ENCODE measurements around the gene UNCX. TPM values are rescaled to one million over a fixed set of nuclear protein-coding genes. Genes with fewer than 3 reads are reported as not detected.
A peak's percentile ranks its signal among the peaks of the same experiment; 100 is the strongest.

Gene UNCX
- polyA plus RNA-seq, 4 donors: not detected

DNA sequence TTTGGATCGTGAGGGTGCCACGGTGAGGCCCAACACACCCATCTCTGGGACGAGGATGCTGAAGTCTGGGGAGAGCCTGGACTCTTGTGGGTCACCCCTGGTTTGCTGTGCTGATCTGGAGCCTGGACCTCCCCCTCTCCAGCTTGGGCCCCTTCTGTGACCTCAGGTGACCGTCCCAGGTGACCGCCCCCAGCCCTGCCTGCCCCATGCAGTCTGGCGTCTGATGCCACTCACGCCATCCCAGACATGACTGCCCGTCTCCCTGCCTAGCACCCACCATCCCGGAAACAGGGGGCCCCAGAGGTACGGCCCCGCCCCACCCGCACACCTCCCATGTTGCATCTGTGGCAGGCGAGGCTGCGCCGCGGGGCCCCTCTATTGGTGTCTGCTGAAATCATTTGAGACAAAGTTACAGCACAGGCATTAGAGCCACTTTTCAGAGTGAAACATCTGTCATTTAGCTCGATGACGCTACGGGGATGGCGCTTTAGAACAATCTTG is 21.1 kb downstream of the UNCX start:
- H3K4me1 ChIP-seq (ENCODE audit: control insufficient read depth in 3 of 3, insufficient read depth in 2 of 3, low read depth in 1 of 3, low read length in 2 of 3): peaks cover 0 to 2% (median 0%) of the 10 kb centered on the region in 3 donors
- DNase-seq: no peak
- FAIRE-seq: no peak
- H3K36me3 ChIP-seq (ENCODE audit: control insufficient read depth in 3 of 3, insufficient read depth in 2 of 3, low read depth in 1 of 3, low read length in 3 of 3): no peaks in the 10 kb centered on the region
- 31 to 50% (median 48%) methylated on average over 19 to 20 of the region's 20 CpGs for WGBS, 3 donors
- H3K27ac ChIP-seq (ENCODE audit: low read depth in 1 of 3, low read length in 2 of 3): no peak overlapping the region
- H3K9me3 ChIP-seq (ENCODE audit: control insufficient read depth in 2 of 2, insufficient read depth in 1 of 2, low read depth in 1 of 2, low read length in 1 of 2): no peaks in the 10 kb centered on the region
- peaks cover 10 to 89% (median 24%) of the 10 kb centered on the region in 3 donors for H3K27me3 ChIP-seq (ENCODE audit: control insufficient read depth in 3 of 3, insufficient read depth in 3 of 3, low read length in 3 of 3)
- H3K4me3 ChIP-seq (ENCODE audit: low read depth in 1 of 3, low read length in 3 of 3): no peak overlapping the region

DNA sequence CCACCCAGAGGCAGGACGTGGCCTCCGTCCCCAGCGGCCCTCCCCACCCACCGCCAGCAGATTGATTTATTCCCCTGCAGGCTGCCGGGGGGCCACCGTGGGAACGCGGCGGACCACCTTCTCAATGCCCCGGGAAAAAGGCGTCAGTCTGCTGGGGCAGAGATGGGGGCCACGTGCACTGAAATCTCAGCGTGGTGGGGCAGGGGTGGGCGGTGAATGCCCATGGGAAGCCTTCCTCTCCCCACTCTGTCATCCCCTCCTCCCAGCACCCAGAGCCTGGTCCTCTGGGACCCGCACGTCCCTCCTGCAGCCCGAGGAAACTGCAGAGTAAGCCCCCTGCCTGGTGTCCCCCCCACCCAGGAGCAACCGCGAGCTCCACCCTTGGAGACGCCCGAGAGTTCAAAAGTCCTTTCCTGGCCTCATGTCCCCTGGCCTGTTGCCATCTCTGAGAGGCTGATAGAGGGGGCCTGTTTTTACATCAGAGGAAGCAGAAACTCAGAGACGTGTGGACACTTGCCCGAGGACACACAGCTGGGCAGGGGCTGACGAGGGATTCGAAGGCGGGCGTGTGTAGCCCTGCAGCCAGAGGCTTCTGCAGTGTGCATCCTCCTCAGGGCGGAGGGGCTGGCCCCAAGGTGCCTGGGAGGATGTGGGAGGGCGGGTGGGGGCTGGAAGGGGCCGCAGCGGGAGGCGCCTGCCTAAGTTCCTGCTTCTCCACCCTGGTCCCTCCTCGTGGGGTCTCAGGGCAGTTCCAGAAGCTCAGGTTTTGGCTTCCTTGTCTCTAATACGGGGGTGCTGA is 21.8 kb downstream of the UNCX start:
- Histone ChIP-seq H3K4me3 (ENCODE audit: low read depth in 1 of 3, low read length in 3 of 3) (no peak overlapping the region), H3K36me3 (ENCODE audit: control insufficient read depth in 3 of 3, insufficient read depth in 2 of 3, low read depth in 1 of 3, low read length in 3 of 3) (no peaks in the 10 kb centered on the region), H3K4me1 (ENCODE audit: control insufficient read depth in 3 of 3, insufficient read depth in 2 of 3, low read depth in 1 of 3, low read length in 2 of 3) (peaks cover 0 to 2% (median 0%) of the 10 kb centered on the region in 3 donors), H3K27me3 (ENCODE audit: control insufficient read depth in 3 of 3, insufficient read depth in 3 of 3, low read length in 3 of 3) (peaks cover 10 to 87% (median 22%) of the 10 kb centered on the region in 3 donors), H3K27ac (ENCODE audit: low read depth in 1 of 3, low read length in 2 of 3) (no peak overlapping the region), H3K9me3 (ENCODE audit: control insufficient read depth in 2 of 2, insufficient read depth in 1 of 2, low read depth in 1 of 2, low read length in 1 of 2) (no peaks in the 10 kb centered on the region)
- no peak for FAIRE-seq
- DNase-seq: peak; percentile 40 to 75
- WGBS, 3 donors: 10 to 20% (median 13%) methylated on average over 26 to 34 of the region's 34 CpGs

GRCh38 chr7:1255080-1255816 is 22.6 kb downstream of the UNCX start:
- Histone ChIP-seq H3K9me3 (ENCODE audit: control insufficient read depth in 2 of 2, insufficient read depth in 1 of 2, low read depth in 1 of 2, low read length in 1 of 2) (no peaks in the 10 kb centered on the region), H3K27me3 (ENCODE audit: control insufficient read depth in 3 of 3, insufficient read depth in 3 of 3, low read length in 3 of 3) (peaks cover 10 to 87% (median 14%) of the 10 kb centered on the region in 3 donors), H3K36me3 (ENCODE audit: control insufficient read depth in 3 of 3, insufficient read depth in 2 of 3, low read depth in 1 of 3, low read length in 3 of 3) (no peaks in the 10 kb centered on the region), H3K4me3 (ENCODE audit: low read depth in 1 of 3, low read length in 3 of 3) (no peak overlapping the region), H3K27ac (ENCODE audit: low read depth in 1 of 3, low read length in 2 of 3) (no peak overlapping the region), H3K4me1 (ENCODE audit: control insufficient read depth in 3 of 3, insufficient read depth in 2 of 3, low read depth in 1 of 3, low read length in 2 of 3) (peaks cover 0 to 2% (median 0%) of the 10 kb centered on the region in 3 donors)
- WGBS, 3 donors: 28 to 36% (median 34%) methylated on average over 20 to 21 of the region's 21 CpGs
- FAIRE-seq (no peak), DNase-seq (no peak)

GRCh38 chr7:1255817-1256340 is 23.2 kb downstream of the UNCX start:
- H3K27me3 ChIP-seq (ENCODE audit: control insufficient read depth in 3 of 3, insufficient read depth in 3 of 3, low read length in 3 of 3): peaks cover 10 to 87% (median 13%) of the 10 kb centered on the region in 3 donors

DNA sequence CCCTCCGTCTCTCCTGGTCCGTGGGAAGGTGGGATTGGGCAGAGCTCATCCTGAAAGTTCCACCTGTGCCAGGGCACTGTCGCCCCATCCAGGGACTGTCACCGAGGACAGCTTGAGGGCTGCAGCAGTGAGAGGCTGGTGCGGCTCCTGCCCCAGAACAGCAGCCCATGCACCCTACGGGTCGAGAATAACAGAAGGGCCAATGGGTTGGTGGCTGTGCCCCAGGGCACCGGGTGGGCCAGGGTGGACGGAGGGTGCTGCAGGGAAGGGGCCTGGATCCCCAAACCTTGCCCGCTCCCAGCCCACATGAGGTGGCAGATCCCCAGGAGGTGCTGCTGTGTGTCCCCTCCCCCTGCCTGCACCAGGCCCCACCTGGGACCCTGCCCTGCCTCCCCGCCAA is 23.9 kb downstream of the UNCX start:
- Histone ChIP-seq H3K4me1 (ENCODE audit: control insufficient read depth in 3 of 3, insufficient read depth in 2 of 3, low read depth in 1 of 3, low read length in 2 of 3) (peaks cover 0 to 2% (median 0%) of the 10 kb centered on the region in 3 donors), H3K9me3 (ENCODE audit: control insufficient read depth in 2 of 2, insufficient read depth in 1 of 2, low read depth in 1 of 2, low read length in 1 of 2) (no peaks in the 10 kb centered on the region), H3K27ac (ENCODE audit: low read depth in 1 of 3, low read length in 2 of 3) (no peak overlapping the region), H3K4me3 (ENCODE audit: low read depth in 1 of 3, low read length in 3 of 3) (no peak overlapping the region), H3K36me3 (ENCODE audit: control insufficient read depth in 3 of 3, insufficient read depth in 2 of 3, low read depth in 1 of 3, low read length in 3 of 3) (no peaks in the 10 kb centered on the region), H3K27me3 (ENCODE audit: control insufficient read depth in 3 of 3, insufficient read depth in 3 of 3, low read length in 3 of 3) (peaks cover 10 to 82% (median 10%) of the 10 kb centered on the region in 3 donors)
- WGBS, 3 donors: 77 to 85% (median 82%) methylated on average over 8 to 11 of the region's 11 CpGs
- FAIRE-seq (no peak), DNase-seq (no peak)

More at GRCh38 chr7:1255817-1256340, 23.2 kb downstream of the UNCX start:
- WGBS, 3 donors: 65 to 73% (median 68%) methylated on average over 25 to 26 of the region's 26 CpGs
- DNase-seq (no peak), FAIRE-seq (no peak)
- no peaks in the 10 kb centered on the region for H3K36me3 ChIP-seq (ENCODE audit: control insufficient read depth in 3 of 3, insufficient read depth in 2 of 3, low read depth in 1 of 3, low read length in 3 of 3)
- H3K9me3 ChIP-seq (ENCODE audit: control insufficient read depth in 2 of 2, insufficient read depth in 1 of 2, low read depth in 1 of 2, low read length in 1 of 2): no peaks in the 10 kb centered on the region
- no peak overlapping the region for H3K27ac ChIP-seq (ENCODE audit: low read depth in 1 of 3, low read length in 2 of 3)
- peaks cover 0 to 2% (median 0%) of the 10 kb centered on the region in 3 donors for H3K4me1 ChIP-seq (ENCODE audit: control insufficient read depth in 3 of 3, insufficient read depth in 2 of 3, low read depth in 1 of 3, low read length in 2 of 3)
- H3K4me3 ChIP-seq (ENCODE audit: low read depth in 1 of 3, low read length in 3 of 3): no peak overlapping the region

GRCh38 chr7:1257221-1257620 is 24.5 kb downstream of the UNCX start:
- 61 to 71% (median 66%) methylated on average over 12 of the region's 12 CpGs for WGBS, 3 donors
- H3K9me3 ChIP-seq (ENCODE audit: control insufficient read depth in 2 of 2, insufficient read depth in 1 of 2, low read depth in 1 of 2, low read length in 1 of 2): no peaks in the 10 kb centered on the region
- DNase-seq: no peak
- no peak for FAIRE-seq
- peaks cover 0 to 2% (median 0%) of the 10 kb centered on the region in 3 donors for H3K4me1 ChIP-seq (ENCODE audit: control insufficient read depth in 3 of 3, insufficient read depth in 2 of 3, low read depth in 1 of 3, low read length in 2 of 3)
- H3K4me3 ChIP-seq (ENCODE audit: low read depth in 1 of 3, low read length in 3 of 3): no peak overlapping the region
- H3K27me3 ChIP-seq (ENCODE audit: control insufficient read depth in 3 of 3, insufficient read depth in 3 of 3, low read length in 3 of 3): peaks cover 8 to 78% (median 9%) of the 10 kb centered on the region in 3 donors
- H3K27ac ChIP-seq (ENCODE audit: low read depth in 1 of 3, low read length in 2 of 3): no peak overlapping the region
- no peaks in the 10 kb centered on the region for H3K36me3 ChIP-seq (ENCODE audit: control insufficient read depth in 3 of 3, insufficient read depth in 2 of 3, low read depth in 1 of 3, low read length in 3 of 3)

DNA sequence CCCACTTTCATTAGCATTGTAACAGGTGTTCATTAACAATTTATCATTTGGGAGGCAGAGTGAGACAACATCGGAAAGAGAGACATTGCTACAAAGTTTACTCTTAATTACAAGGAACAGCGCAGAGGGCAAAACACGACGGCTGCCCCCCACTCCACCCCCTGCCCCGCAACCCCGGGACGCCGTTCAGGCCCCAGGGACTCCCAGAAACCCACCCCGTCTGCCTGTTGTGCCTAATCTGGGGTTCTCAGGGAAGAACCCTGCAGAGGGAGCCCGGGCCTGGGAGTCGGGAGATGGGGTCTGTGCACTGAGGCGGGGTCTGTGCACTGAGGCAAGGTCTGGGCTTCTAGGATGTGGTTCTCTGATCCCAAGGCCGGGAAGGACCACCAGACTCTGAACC is 25.2 kb downstream of the UNCX start:
- 45 to 58% (median 53%) methylated on average over 12 to 13 of the region's 13 CpGs for WGBS, 3 donors
- Histone ChIP-seq H3K4me1 (ENCODE audit: control insufficient read depth in 3 of 3, insufficient read depth in 2 of 3, low read depth in 1 of 3, low read length in 2 of 3) (peaks cover 0 to 2% (median 0%) of the 10 kb centered on the region in 3 donors), H3K9me3 (ENCODE audit: control insufficient read depth in 2 of 2, insufficient read depth in 1 of 2, low read depth in 1 of 2, low read length in 1 of 2) (no peaks in the 10 kb centered on the region), H3K36me3 (ENCODE audit: control insufficient read depth in 3 of 3, insufficient read depth in 2 of 3, low read depth in 1 of 3, low read length in 3 of 3) (no peaks in the 10 kb centered on the region), H3K27ac (ENCODE audit: low read depth in 1 of 3, low read length in 2 of 3) (no peak overlapping the region), H3K4me3 (ENCODE audit: low read depth in 1 of 3, low read length in 3 of 3) (no peak overlapping the region), H3K27me3 (ENCODE audit: control insufficient read depth in 3 of 3, insufficient read depth in 3 of 3, low read length in 3 of 3) (peaks cover 6 to 77% (median 8%) of the 10 kb centered on the region in 3 donors)
- DNase-seq (no peak), FAIRE-seq (no peak)

DNA sequence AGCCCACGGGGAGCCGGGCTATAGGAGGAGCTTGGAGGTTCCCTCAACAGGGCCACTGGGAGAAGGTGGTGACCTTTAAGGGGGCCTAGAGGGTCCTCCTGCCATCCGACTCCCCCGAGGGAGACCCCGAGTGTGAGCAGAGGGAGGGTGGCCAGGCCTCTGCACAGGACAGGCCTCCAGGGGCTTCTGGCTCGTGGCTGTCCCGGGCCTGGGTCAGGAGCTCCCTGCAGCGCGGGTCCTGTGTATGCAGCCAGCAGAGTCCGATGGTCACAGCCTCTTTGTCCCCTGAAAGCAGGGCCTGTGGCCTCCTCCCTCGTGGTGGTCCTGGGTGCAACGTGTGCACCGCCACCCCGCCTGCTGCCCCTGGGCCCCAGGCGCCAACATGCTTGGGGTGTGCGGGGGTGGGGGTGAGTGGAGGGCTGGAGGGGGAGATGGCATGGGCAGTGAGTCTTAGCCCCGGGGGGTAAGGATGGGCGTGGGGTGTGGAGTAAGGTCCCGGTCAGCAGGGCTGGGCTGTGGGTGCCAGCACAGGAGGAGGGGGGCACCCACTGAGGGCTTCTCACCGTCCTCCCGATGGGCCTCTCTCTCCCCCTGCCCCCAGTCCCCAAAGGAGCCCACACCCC is 27.1 kb downstream of the UNCX start:
- no peak overlapping the region for H3K4me3 ChIP-seq (ENCODE audit: low read depth in 1 of 3, low read length in 3 of 3)
- DNase-seq (no peak), FAIRE-seq (no peak)
- H3K9me3 ChIP-seq (ENCODE audit: control insufficient read depth in 2 of 2, insufficient read depth in 1 of 2, low read depth in 1 of 2, low read length in 1 of 2): no peaks in the 10 kb centered on the region
- H3K27me3 ChIP-seq (ENCODE audit: control insufficient read depth in 3 of 3, insufficient read depth in 3 of 3, low read length in 3 of 3): peaks cover 3 to 75% (median 4%) of the 10 kb centered on the region in 3 donors
- WGBS, 3 donors: 68 to 70% (median 69%) methylated on average over 15 to 21 of the region's 21 CpGs
- H3K4me1 ChIP-seq (ENCODE audit: control insufficient read depth in 3 of 3, insufficient read depth in 2 of 3, low read depth in 1 of 3, low read length in 2 of 3): no peaks in the 10 kb centered on the region
- H3K27ac ChIP-seq (ENCODE audit: low read depth in 1 of 3, low read length in 2 of 3): no peak overlapping the region
- H3K36me3 ChIP-seq (ENCODE audit: control insufficient read depth in 3 of 3, insufficient read depth in 2 of 3, low read depth in 1 of 3, low read length in 3 of 3): no peaks in the 10 kb centered on the region
